Panc1 (cell line): ENCODE data around the gene DNAL1.

Experiments used
- CTCF ChIP-seq: fragments of 450-650 bp; IDR thresholded peaks from 2 replicates; pipeline ENCODE4 v1.5.1; 2017; ENCODE audit warnings: mild to moderate bottlenecking
- POLR2AphosphoS5 ChIP-seq: IDR thresholded peaks from 2 replicates; pipeline ENCODE4 v1.6.1; 2012; ENCODE audit warnings: mild to moderate bottlenecking, low read depth, low read length, moderate library complexity
- SIN3A ChIP-seq: IDR thresholded peaks from 2 replicates; pipeline ENCODE4 v1.6.1; 2012; ENCODE audit warnings: low read depth, mild to moderate bottlenecking, low read length, moderate library complexity, borderline replicate concordance; ENCODE audit not compliant: insufficient read depth
- TF ChIP-seq, protein P1 (sequence below), 2 experiments: IDR thresholded peaks; 2 replicates each; pipeline ENCODE4 v1.6.1; 2011 to 2012; ENCODE audit warnings: low read depth in 2 of 2, control low read depth in 1 of 2, low read length in 1 of 2, mild to moderate bottlenecking in 1 of 2, moderate library complexity in 1 of 2; ENCODE audit not compliant: insufficient read depth in 1 of 2

DNA sequence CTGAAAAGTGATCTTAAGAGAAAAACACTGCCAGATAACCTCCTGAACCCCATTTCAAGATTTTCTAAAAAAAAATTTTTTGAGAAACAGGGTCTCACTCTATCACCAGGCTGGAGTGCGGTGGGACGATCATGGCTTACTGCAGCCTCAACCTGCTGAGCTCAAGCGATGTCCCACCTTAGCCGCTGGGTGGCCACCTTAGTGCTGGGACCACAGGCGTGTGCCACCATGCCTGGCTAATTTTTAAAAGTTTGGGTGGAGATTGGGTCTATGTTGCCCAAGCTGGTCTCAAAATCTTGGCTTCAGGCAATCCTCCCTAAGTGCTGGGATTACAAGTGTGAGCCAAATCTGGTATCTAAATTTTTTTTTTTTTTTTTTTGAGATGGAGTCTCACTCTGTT lies 66.0 kb downstream of the DNAL1 start:
- TF ChIP-seq, protein P1, sequence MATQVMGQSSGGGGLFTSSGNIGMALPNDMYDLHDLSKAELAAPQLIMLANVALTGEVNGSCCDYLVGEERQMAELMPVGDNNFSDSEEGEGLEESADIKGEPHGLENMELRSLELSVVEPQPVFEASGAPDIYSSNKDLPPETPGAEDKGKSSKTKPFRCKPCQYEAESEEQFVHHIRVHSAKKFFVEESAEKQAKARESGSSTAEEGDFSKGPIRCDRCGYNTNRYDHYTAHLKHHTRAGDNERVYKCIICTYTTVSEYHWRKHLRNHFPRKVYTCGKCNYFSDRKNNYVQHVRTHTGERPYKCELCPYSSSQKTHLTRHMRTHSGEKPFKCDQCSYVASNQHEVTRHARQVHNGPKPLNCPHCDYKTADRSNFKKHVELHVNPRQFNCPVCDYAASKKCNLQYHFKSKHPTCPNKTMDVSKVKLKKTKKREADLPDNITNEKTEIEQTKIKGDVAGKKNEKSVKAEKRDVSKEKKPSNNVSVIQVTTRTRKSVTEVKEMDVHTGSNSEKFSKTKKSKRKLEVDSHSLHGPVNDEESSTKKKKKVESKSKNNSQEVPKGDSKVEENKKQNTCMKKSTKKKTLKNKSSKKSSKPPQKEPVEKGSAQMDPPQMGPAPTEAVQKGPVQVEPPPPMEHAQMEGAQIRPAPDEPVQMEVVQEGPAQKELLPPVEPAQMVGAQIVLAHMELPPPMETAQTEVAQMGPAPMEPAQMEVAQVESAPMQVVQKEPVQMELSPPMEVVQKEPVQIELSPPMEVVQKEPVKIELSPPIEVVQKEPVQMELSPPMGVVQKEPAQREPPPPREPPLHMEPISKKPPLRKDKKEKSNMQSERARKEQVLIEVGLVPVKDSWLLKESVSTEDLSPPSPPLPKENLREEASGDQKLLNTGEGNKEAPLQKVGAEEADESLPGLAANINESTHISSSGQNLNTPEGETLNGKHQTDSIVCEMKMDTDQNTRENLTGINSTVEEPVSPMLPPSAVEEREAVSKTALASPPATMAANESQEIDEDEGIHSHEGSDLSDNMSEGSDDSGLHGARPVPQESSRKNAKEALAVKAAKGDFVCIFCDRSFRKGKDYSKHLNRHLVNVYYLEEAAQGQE (IDR thresholded peaks at IDR 0.05; ENCODE audit: insufficient read depth in 1 of 2, low read depth in 2 of 2, low read length in 1 of 2): no peak
- TF ChIP-seq POLR2AphosphoS5 (no peak), CTCF (no peak; the same call in 1 of the 2 replicates), SIN3A (no peak)
